ENCODE data around the gene GTF2H4.

Gene GTF2H4

DNA sequence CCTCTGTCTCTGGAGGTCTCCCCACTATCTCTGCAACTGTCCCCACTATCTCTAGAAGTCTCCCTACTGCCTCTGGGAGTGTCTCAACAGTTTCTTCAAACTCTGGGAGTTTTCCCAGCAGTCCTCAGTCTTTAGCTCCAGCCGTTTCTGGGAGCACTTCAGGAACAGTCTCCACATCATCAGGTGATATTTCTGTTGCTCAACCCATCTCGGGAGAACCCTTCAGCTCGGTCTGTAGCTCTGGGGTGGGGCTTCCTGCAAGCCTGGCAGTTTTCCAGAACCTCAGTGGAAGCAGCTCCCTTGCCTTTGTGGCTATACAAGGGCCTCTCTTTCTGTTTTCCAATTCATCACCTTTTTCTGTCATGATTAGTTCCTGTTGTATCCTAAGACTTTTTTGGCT is 27.0 kb downstream of the GTF2H4 start:
- H3K4me2 ChIP-seq (ENCODE audit: low read depth, low read length, poor library complexity, severe bottlenecking) = no peak overlapping the region
- H3K4me3 ChIP-seq (ENCODE audit: low read length, poor library complexity, severe bottlenecking) = no peak overlapping the region
- no peaks in the 10 kb centered on the region for H3K9me3 ChIP-seq (ENCODE audit: insufficient read depth, low read depth, low read length)
- H3K9ac ChIP-seq (ENCODE audit: low read depth, low read length, poor library complexity, severe bottlenecking) = no peak overlapping the region
- no peaks in the 10 kb centered on the region for H3K9me2 ChIP-seq (replicated peaks; ENCODE audit: low read depth, low read length)
- H3K36me3 ChIP-seq (ENCODE audit: insufficient read depth, low read length) = no peaks in the 10 kb centered on the region
- no peaks in the 10 kb centered on the region for H4K20me1 ChIP-seq (ENCODE audit: insufficient read depth, low read length, poor library complexity, severe bottlenecking)
- H2AFZ ChIP-seq (ENCODE audit: low read length) = no peak overlapping the region
- H3K27me3 ChIP-seq (ENCODE audit: insufficient read depth, low read length, poor library complexity, severe bottlenecking) = no peaks in the 10 kb centered on the region
- H3F3A ChIP-seq (ENCODE audit: low read depth) = no peaks in the 10 kb centered on the region
- no peaks in the 10 kb centered on the region for H3K79me2 ChIP-seq (ENCODE audit: insufficient read depth, low read length)
- no peaks in the 10 kb centered on the region for H3K4me1 ChIP-seq (ENCODE audit: insufficient read depth, low read length, poor library complexity, severe bottlenecking)
- no peak for TF ChIP-seq EZH2phosphoT487 (IDR thresholded peaks at IDR 0.05; ENCODE audit: borderline replicate concordance)
- TF ChIP-seq, protein P1, sequence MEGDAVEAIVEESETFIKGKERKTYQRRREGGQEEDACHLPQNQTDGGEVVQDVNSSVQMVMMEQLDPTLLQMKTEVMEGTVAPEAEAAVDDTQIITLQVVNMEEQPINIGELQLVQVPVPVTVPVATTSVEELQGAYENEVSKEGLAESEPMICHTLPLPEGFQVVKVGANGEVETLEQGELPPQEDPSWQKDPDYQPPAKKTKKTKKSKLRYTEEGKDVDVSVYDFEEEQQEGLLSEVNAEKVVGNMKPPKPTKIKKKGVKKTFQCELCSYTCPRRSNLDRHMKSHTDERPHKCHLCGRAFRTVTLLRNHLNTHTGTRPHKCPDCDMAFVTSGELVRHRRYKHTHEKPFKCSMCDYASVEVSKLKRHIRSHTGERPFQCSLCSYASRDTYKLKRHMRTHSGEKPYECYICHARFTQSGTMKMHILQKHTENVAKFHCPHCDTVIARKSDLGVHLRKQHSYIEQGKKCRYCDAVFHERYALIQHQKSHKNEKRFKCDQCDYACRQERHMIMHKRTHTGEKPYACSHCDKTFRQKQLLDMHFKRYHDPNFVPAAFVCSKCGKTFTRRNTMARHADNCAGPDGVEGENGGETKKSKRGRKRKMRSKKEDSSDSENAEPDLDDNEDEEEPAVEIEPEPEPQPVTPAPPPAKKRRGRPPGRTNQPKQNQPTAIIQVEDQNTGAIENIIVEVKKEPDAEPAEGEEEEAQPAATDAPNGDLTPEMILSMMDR (conservative IDR thresholded peaks at IDR 0.05; ENCODE audit: low read length) = no peak

- Histone ChIP-seq H3K4me2 (ENCODE audit: low read depth, low read length, poor library complexity, severe bottlenecking) (no peak overlapping the region), H4K20me1 (ENCODE audit: insufficient read depth, low read length, poor library complexity, severe bottlenecking) (no peaks in the 10 kb centered on the region), H3F3A (ENCODE audit: low read depth) (no peaks in the 10 kb centered on the region), H3K9me2 (replicated peaks; ENCODE audit: low read depth, low read length) (no peaks in the 10 kb centered on the region), H3K9ac (ENCODE audit: low read depth, low read length, poor library complexity, severe bottlenecking) (no peak overlapping the region), H3K36me3 (ENCODE audit: insufficient read depth, low read length) (no peaks in the 10 kb centered on the region), H3K79me2 (ENCODE audit: insufficient read depth, low read length) (no peaks in the 10 kb centered on the region), H3K9me3 (ENCODE audit: insufficient read depth, low read depth, low read length) (no peaks in the 10 kb centered on the region), H3K4me1 (ENCODE audit: insufficient read depth, low read length, poor library complexity, severe bottlenecking) (no peaks in the 10 kb centered on the region), H3K4me3 (ENCODE audit: low read length, poor library complexity, severe bottlenecking) (no peak overlapping the region), H3K27me3 (ENCODE audit: insufficient read depth, low read length, poor library complexity, severe bottlenecking) (no peaks in the 10 kb centered on the region), H2AFZ (ENCODE audit: low read length) (no peak overlapping the region)
- TF ChIP-seq EZH2phosphoT487 (IDR thresholded peaks at IDR 0.05; ENCODE audit: borderline replicate concordance) = no peak
- TF ChIP-seq, protein P1 (conservative IDR thresholded peaks at IDR 0.05; ENCODE audit: low read length) = no peak
Observed at GRCh38 chr6:30937265-30937664, 29.3 kb downstream of the GTF2H4 start.

GRCh38 chr6:30938730-30939129 is 30.7 kb downstream of the GTF2H4 start:
- Histone ChIP-seq H3K9me3 (ENCODE audit: insufficient read depth, low read depth, low read length) (no peaks in the 10 kb centered on the region), H3K9ac (ENCODE audit: low read depth, low read length, poor library complexity, severe bottlenecking) (no peak overlapping the region), H3K4me3 (ENCODE audit: low read length, poor library complexity, severe bottlenecking) (no peak overlapping the region), H3K27me3 (ENCODE audit: insufficient read depth, low read length, poor library complexity, severe bottlenecking) (no peaks in the 10 kb centered on the region), H3K4me1 (ENCODE audit: insufficient read depth, low read length, poor library complexity, severe bottlenecking) (no peaks in the 10 kb centered on the region), H4K20me1 (ENCODE audit: insufficient read depth, low read length, poor library complexity, severe bottlenecking) (no peaks in the 10 kb centered on the region), H3K36me3 (ENCODE audit: insufficient read depth, low read length) (no peaks in the 10 kb centered on the region), H3K79me2 (ENCODE audit: insufficient read depth, low read length) (no peaks in the 10 kb centered on the region), H3K9me2 (replicated peaks; ENCODE audit: low read depth, low read length) (no peaks in the 10 kb centered on the region), H3K4me2 (ENCODE audit: low read depth, low read length, poor library complexity, severe bottlenecking) (no peak overlapping the region), H2AFZ (ENCODE audit: low read length) (no peak overlapping the region), H3F3A (ENCODE audit: low read depth) (no peaks in the 10 kb centered on the region)
- no peak for TF ChIP-seq EZH2phosphoT487 (IDR thresholded peaks at IDR 0.05; ENCODE audit: borderline replicate concordance)
- TF ChIP-seq, protein P1 (conservative IDR thresholded peaks at IDR 0.05; ENCODE audit: low read length) = no peak

Measured in Loucy (cell line).